GM12875 (cell line): ENCODE results near the gene CDH11.

ENCODE experiments used
- H3K4me3 ChIP-seq: one replicate; pipeline ENCODE4 v1.5.1; 2011; ENCODE audit warnings: low read depth, low read length, control low read depth
- TF ChIP-seq, protein P1 (sequence below): IDR thresholded peaks from 2 replicates; pipeline ENCODE4 v1.5.1; 2011; ENCODE audit warnings: low read depth, mild to moderate bottlenecking, control low read depth, inconsistent platforms, low read length, moderate library complexity, borderline replicate concordance; ENCODE audit not compliant: insufficient read depth

CDH11 gene

DNA sequence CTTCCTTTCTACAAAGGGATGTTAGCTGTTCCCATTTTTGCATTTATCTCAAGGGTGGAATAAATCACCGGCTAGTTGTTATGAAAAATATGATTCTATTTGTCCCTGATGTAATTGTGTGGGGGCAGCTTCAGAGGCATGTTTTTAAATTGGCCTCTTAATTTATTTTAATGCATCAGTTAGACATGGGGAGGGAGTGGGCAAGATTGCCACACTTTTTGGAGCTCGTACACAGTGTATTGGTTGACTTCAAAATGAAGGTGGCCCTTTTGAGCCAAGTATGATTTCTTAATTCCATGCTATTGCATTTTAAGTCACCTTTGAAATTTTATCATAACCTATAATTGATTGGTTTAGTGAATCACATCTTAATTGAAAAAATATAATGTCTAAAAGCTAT is 223.7 kb downstream of the CDH11 start:
- TF ChIP-seq, protein P1, sequence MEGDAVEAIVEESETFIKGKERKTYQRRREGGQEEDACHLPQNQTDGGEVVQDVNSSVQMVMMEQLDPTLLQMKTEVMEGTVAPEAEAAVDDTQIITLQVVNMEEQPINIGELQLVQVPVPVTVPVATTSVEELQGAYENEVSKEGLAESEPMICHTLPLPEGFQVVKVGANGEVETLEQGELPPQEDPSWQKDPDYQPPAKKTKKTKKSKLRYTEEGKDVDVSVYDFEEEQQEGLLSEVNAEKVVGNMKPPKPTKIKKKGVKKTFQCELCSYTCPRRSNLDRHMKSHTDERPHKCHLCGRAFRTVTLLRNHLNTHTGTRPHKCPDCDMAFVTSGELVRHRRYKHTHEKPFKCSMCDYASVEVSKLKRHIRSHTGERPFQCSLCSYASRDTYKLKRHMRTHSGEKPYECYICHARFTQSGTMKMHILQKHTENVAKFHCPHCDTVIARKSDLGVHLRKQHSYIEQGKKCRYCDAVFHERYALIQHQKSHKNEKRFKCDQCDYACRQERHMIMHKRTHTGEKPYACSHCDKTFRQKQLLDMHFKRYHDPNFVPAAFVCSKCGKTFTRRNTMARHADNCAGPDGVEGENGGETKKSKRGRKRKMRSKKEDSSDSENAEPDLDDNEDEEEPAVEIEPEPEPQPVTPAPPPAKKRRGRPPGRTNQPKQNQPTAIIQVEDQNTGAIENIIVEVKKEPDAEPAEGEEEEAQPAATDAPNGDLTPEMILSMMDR, result no peak
- no peak overlapping the region for H3K4me3 ChIP-seq
